Heart right ventricle (tissue), 16 donors: ENCODE results near the gene MCTP1. TPM values are rescaled to one million over a fixed set of nuclear protein-coding genes. Genes with fewer than 3 reads are reported as not detected.

Experiments
- ATAC-seq, 8 donors: fragments of 200-7000 bp; cut with Tn5 transposase; one replicate each; pipeline ENCODE4 v1.9.1; 2020; ENCODE audit warnings: mild to moderate bottlenecking in 8 of 8, moderate library complexity in 8 of 8, moderate number of reproducible peaks in 1 of 8
- DNase-seq, 2 donors: peaks; one replicate each; pipeline ENCODE4 v3.0.0-alpha.2; 2020
- H3K27ac ChIP-seq, 10 donors: fragments of 200-600 bp; sonication (generic) in 2 of 10; one replicate each; pipeline versions ENCODE4 v1.5.0 to v1.8.0; 2020 to 2022; ENCODE audit warnings: mild to moderate bottlenecking in 3 of 10
- H3K27me3 ChIP-seq, 7 donors: fragments of 200-600 bp; one replicate each; pipeline ENCODE4 v1.8.0; 2021 to 2022; ENCODE audit warnings: mild to moderate bottlenecking in 2 of 7
- H3K36me3 ChIP-seq, 9 donors: fragments of 200-600 bp; sonication (generic) in 1 of 9; one replicate each; pipeline versions ENCODE4 v1.5.0 to v1.8.0; 2020 to 2022; ENCODE audit warnings: mild to moderate bottlenecking in 2 of 9
- H3K4me1 ChIP-seq, 9 donors: fragments of 200-600 bp; sonication (generic) in 1 of 9; one replicate each; pipeline versions ENCODE4 v1.5.0 to v1.8.0; 2020 to 2022; ENCODE audit warnings: mild to moderate bottlenecking in 4 of 9
- H3K4me3 ChIP-seq, 10 donors: fragments of 200-600 bp; sonication (generic) in 2 of 10; one replicate each; pipeline versions ENCODE4 v1.5.0 to v1.8.0; 2020 to 2022; ENCODE audit warnings: mild to moderate bottlenecking in 7 of 10, moderate library complexity in 2 of 10
- H3K9me3 ChIP-seq, 11 donors: fragments of 200-600 bp in 10 of 11; sonication (generic) in 2 of 11; one replicate each; pipeline versions ENCODE4 v1.5.0 to v1.8.0; 2013 to 2022; ENCODE audit warnings: mild to moderate bottlenecking in 2 of 11, control low read depth in 1 of 11, moderate library complexity in 1 of 11
- WGBS, 2 donors: extraction: QIAGEN DNeasy Blood & Tissue Kit; methylation state at CpG; one replicate each; pipeline ENCODE4 v1.1.7; 2013; ENCODE audit warnings: inconsistent platforms in 1 of 2; 5-methylcytosine and 5-hydroxymethylcytosine counted together
- intact Hi-C, 10 donors: fragments of 100-400 bp; cut with DNase I; formaldehyde crosslinking; loops; one replicate each; pipeline versions ENCODE4 v1.11.1 to v1.14.2; 2022
- polyA plus RNA-seq, 2 donors: library from polyadenylated mRNA; stranded (reverse); fragments of 200-250 nt; gene quantifications; one replicate each; pipeline ENCODE4 v1.2.3, GENCODE V29; 2013
- total RNA-seq, 10 donors: library from RNA; stranded (reverse); fragmentation: NEBNext Ultra II Directional in 3 of 10; extraction: Animal tissue kit (Norgen Biotek cat#: 25700) in 3 of 10; gene quantifications; one replicate each; pipeline versions ENCODE4 v1.2.1 to v1.2.4, GENCODE V29; 2021 to 2023
- TF ChIP-seq, protein P1 (sequence below), 9 donors: fragments of 200-600 bp; sonication (generic) in 2 of 9; IDR thresholded peaks; one replicate each; pipeline versions ENCODE4 v1.5.0 to v1.8.0; 2021 to 2022; ENCODE audit warnings: antibody characterized with exemption in 9 of 9, mild to moderate bottlenecking in 5 of 9, moderate library complexity in 1 of 9
- donor health status: Arrhythmogenic right ventricular cardiomyopathy.
- donor health status: ischemic (EF 13 %, LVEDD 7.1; RV severe dilation, severe dysfunction).
- donor health status: healthy with polysubstance abuse.
- donor health status: DM: no; HTN: yes; CAD: no.
- donor health status: DM: no; HTN: no; CAD: no.
- donor health status: ischemic (EF 25% LVEDD 6.9; RV normal size, moderate dysfunction).
- donor health status: ischemic (EF 25% LVEDD 5.7; RV mildly dilated, moderate dysfunction).
- donor health status: healthy.
- donor health status: DM: yes; HTN: yes; CAD: no.
- donor health status: Ischemic cardiomyopathy.
- donor health status: ischemic (EF 35%, LVEDD 5.7; RV mildly dilated, moderate dysfunction).
- donor health status: nonischemic (EF 11% LVEDD 7.7; RV severe dilation, severe dysfunction).
- donor health status: DM: yes; HTN: yes; CAD: no.
- donor health status: PGD.
- donor health status: ischemic (EF 29% LVEDD 5.4; RV normal size, mild dysfunction).
- donor health status: nonischemic (EF 23%, LVEDD 6.1; RV moderate dilation, normal function).

The MCTP1 gene
- total and polyA plus RNA-seq, 12 donors: 1.3 to 19.7 (median 5.3) TPM

DNA sequence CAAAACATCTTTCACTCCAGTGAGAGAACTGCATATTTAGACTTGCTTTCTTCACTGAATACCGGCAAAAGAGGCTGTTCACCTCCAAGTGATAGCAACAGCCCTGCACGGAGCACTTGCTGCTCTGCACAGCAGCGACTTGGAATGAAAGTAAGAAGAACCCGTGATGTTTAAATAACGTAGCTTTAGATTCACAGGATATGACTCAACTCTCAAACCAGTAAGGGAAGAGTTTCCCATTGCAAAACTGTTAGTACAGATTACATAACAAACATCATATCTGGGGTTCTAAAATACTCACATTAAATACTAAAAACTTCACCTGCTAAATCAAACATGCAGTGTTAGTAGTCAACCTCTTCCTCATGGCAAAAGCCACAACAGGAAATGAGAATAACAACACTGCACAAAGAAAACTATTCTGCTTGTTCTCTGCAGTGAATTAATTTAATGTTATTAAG lies 203.4 kb downstream of the MCTP1 start:
- TF ChIP-seq, protein P1, sequence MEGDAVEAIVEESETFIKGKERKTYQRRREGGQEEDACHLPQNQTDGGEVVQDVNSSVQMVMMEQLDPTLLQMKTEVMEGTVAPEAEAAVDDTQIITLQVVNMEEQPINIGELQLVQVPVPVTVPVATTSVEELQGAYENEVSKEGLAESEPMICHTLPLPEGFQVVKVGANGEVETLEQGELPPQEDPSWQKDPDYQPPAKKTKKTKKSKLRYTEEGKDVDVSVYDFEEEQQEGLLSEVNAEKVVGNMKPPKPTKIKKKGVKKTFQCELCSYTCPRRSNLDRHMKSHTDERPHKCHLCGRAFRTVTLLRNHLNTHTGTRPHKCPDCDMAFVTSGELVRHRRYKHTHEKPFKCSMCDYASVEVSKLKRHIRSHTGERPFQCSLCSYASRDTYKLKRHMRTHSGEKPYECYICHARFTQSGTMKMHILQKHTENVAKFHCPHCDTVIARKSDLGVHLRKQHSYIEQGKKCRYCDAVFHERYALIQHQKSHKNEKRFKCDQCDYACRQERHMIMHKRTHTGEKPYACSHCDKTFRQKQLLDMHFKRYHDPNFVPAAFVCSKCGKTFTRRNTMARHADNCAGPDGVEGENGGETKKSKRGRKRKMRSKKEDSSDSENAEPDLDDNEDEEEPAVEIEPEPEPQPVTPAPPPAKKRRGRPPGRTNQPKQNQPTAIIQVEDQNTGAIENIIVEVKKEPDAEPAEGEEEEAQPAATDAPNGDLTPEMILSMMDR (IDR thresholded peaks at IDR 0.05): no peak
- Histone ChIP-seq H3K27ac (peak overlapping the region in 9 of 10 donors; percentile 10 to 85 (median 46)), H3K4me1 (peaks cover 0 to 34% (median 0%) of the 10 kb centered on the region in 9 donors), H3K27me3 (no peaks in the 10 kb centered on the region), H3K9me3 (no peaks in the 10 kb centered on the region), H3K4me3 (peak overlapping the region in 9 of 10 donors; percentile 21 to 63 (median 50)), H3K36me3 (no peaks in the 10 kb centered on the region)
- ATAC-seq (peak in 7 of 8 donors; percentile 55 to 91 (median 86)), DNase-seq (peak; percentile 25 to 29)
- WGBS, 2 donors: 21 to 26% methylated on average over 5 of the region's 5 CpGs
- intact Hi-C loops: loop anchor here in 1 of 10 donors (10.0 kb wide), 1 partner anchor 107 kb away; no protein-coding TSS in a partner anchor

DNA sequence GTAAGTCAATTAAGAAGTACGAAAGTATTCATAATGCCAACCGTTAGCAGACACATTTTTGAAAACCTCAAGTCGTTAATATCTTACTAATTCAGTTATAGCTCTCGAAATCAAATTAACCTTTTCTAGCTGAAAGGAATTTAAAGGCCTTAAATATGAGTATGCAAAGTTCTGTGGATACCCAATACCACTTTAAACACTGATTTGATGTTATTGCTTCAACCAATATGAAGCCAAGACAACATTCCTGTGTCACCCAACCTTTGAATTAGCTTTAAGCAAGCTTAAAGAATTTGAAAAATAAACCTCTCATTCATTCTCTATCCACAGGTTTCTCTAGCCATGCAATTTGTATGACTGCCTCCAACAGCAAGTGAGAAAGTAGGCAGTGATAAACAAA lies 204.5 kb downstream of the MCTP1 start:
- TF ChIP-seq, protein P1 (IDR thresholded peaks at IDR 0.05): no peak
- Histone ChIP-seq H3K27ac (peak overlapping the region in 5 of 10 donors; percentile 29 to 85 (median 69)), H3K27me3 (no peaks in the 10 kb centered on the region), H3K4me3 (peak overlapping the region in 9 of 10 donors; percentile 6 to 63 (median 50)), H3K9me3 (no peaks in the 10 kb centered on the region), H3K4me1 (peaks cover 0 to 45% (median 0%) of the 10 kb centered on the region in 9 donors), H3K36me3 (no peaks in the 10 kb centered on the region)
- 62 to 76% methylated on average over 4 of the region's 4 CpGs for WGBS, 2 donors
- intact Hi-C loops: loop anchor here in 1 of 10 donors (10.0 kb wide), 1 partner anchor 106 kb away; no protein-coding TSS in a partner anchor
- no peak for ATAC-seq
- no peak for DNase-seq

DNA sequence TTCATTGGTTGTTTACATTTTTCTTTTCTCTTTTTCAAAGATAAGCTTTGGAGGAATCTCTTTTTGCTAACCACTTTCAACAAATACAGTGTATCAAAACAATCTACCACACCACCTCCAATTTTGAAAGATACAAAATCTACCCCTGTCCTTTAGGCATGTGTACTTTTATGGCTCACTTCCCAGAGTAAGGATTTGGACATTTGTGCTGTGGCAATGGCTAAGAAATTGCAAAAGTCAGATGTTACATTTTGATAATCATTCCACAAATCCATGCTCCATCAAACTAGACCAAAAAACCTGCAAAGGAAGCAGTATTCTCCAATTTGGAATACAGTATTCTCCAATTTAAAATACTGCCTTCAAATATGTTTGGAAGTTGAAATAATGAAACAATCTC lies 204.9 kb downstream of the MCTP1 start:
- peaks cover 0 to 49% (median 0%) of the 10 kb centered on the region in 9 donors for H3K4me1 ChIP-seq
- H3K9me3 ChIP-seq: no peaks in the 10 kb centered on the region
- peak overlapping the region in 3 of 10 donors; percentile 46 to 85 (median 79) for H3K27ac ChIP-seq
- intact Hi-C loops: loop anchor here in 1 of 10 donors (10.0 kb wide), 1 partner anchor 105 kb away; no protein-coding TSS in a partner anchor
- no peaks in the 10 kb centered on the region for H3K36me3 ChIP-seq
- no peak for ATAC-seq
- no peak for DNase-seq
- TF ChIP-seq, protein P1 (IDR thresholded peaks at IDR 0.05): no peak
- H3K27me3 ChIP-seq: no peaks in the 10 kb centered on the region
- H3K4me3 ChIP-seq: peak overlapping the region in 9 of 10 donors; percentile 6 to 63 (median 50)

DNA sequence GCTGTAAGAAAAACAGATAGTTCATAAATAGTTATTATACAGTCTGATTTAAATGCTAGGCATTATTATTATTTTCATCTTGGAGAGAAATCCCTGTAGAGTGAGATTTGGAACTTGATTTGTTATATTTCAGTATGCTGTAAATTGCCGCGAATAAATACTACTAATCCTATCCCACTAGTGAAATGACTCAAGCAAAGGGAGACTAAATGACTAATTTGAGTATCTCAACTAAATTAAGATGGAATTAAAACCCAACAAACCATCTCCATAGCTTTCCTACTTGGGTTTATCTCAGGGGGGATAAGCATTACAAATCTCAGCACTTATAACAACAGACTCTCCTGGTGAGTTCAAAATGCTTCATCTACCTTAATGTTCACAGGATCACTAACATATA lies 206.0 kb downstream of the MCTP1 start:
- peak overlapping the region in 1 of 10 donors; percentile 11 for H3K27ac ChIP-seq
- DNase-seq: no peak
- H3K9me3 ChIP-seq: no peaks in the 10 kb centered on the region
- TF ChIP-seq, protein P1 (IDR thresholded peaks at IDR 0.05): no peak
- intact Hi-C loops: loop anchor here in 2 of 10 donors (5.0 kb wide), 2 partner anchors 53 to 63 kb away; no protein-coding TSS in a partner anchor
- ATAC-seq: no peak
- WGBS, 2 donors: 97 to 99% methylated on average over 2 of the region's 2 CpGs
- peak overlapping the region in 3 of 10 donors; percentile 52 to 63 (median 55) for H3K4me3 ChIP-seq
- peaks cover 0 to 56% (median 0%) of the 10 kb centered on the region in 9 donors for H3K4me1 ChIP-seq
- no peaks in the 10 kb centered on the region for H3K27me3 ChIP-seq
- no peaks in the 10 kb centered on the region for H3K36me3 ChIP-seq
